ENCODE measurements around the gene SARDH. TPM values are rescaled to one million over a fixed set of nuclear protein-coding genes. Genes with fewer than 3 reads are reported as not detected.

The SARDH gene
- total and polyA plus RNA-seq, 2 donors (not counting 1 experiment from before 2014, with no cell fraction given) = 0.03 to 0.07 TPM

GRCh38 chr9:133694686-133695085 is 43.5 kb downstream of the SARDH start:
- Histone ChIP-seq H3K9ac (ENCODE audit: low read length) (no peak overlapping the region), H3K4me3 (ENCODE audit: control extremely low read depth in 1 of 5, extremely low read depth in 1 of 5, insufficient read depth in 1 of 5, low read depth in 2 of 5, low read length in 4 of 5) (no peak overlapping the region), H3K4me1 (ENCODE audit: control insufficient read depth in 2 of 2, insufficient read depth in 2 of 2, low read length in 2 of 2) (no peaks in the 10 kb centered on the region), H3K27me3 (replicated peaks in 1 of 4; ENCODE audit: control extremely low read depth in 1 of 4, control insufficient read depth in 3 of 4, insufficient read depth in 4 of 4, low read length in 3 of 4) (peaks cover 0 to 12% (median 0%) of the 10 kb centered on the region in 4 experiments), H3K79me2 (ENCODE audit: control insufficient read depth, insufficient read depth, low read length) (no peaks in the 10 kb centered on the region), H3K4me2 (replicated peaks; ENCODE audit: low read depth, low read length, poor library complexity, severe bottlenecking) (no peak overlapping the region), H3K36me3 (replicated peaks in 1 of 2; ENCODE audit: control extremely low read depth in 1 of 2, control insufficient read depth in 1 of 2, extremely low read depth in 1 of 2, insufficient read depth in 2 of 2, low read length in 1 of 2) (no peaks in the 10 kb centered on the region), H3K27ac (ENCODE audit: low read length in 2 of 2) (no peak overlapping the region), H4K20me1 (ENCODE audit: control insufficient read depth, insufficient read depth, low read length, poor library complexity, severe bottlenecking) (no peaks in the 10 kb centered on the region), H3K9me3 (ENCODE audit: control extremely low read depth in 1 of 3, control insufficient read depth in 2 of 3, insufficient read depth in 1 of 3, low read length in 2 of 3) (peaks cover 0 to 2% (median 0%) of the 10 kb centered on the region in 3 donors), H2AFZ (ENCODE audit: insufficient read depth, low read depth, low read length, poor library complexity, severe bottlenecking) (no peak overlapping the region)
- ATAC-seq (ENCODE audit: low read depth) (no peak), DNase-seq (no peak)
- H3K27ac Mint-ChIP-seq = no peak overlapping the region
- ChIA-PET POLR2A (no interaction called here), CTCF (no interaction called here)
- no peaks in the 10 kb centered on the region for H3K4me1 Mint-ChIP-seq
- intact Hi-C loops (cut with micrococcal nuclease) = no loop called here
- 67% methylated on average over 3 of the region's 3 CpGs for WGBS (ENCODE audit: insufficient coverage)
- H3K27me3 Mint-ChIP-seq = peaks cover 35% of the 10 kb centered on the region
- no peaks in the 10 kb centered on the region for H3K9me3 Mint-ChIP-seq (ENCODE audit: insufficient read depth)
- TF ChIP-seq EZH2 (IDR thresholded peaks at IDR 0.05; ENCODE audit: borderline replicate concordance, insufficient read depth, low read depth, low read length, poor library complexity, severe bottlenecking) (no peak), CTCF (IDR thresholded peaks at IDR 0.05) (no peak)
- H3K4me3 Mint-ChIP-seq = no peak overlapping the region

GRCh38 chr9:133693703-133694529 is 44.2 kb downstream of the SARDH start:
- no peak overlapping the region for H3K4me2 ChIP-seq (replicated peaks; ENCODE audit: low read depth, low read length, poor library complexity, severe bottlenecking)
- no peak overlapping the region for H3K27ac ChIP-seq (ENCODE audit: low read length in 2 of 2)
- Mint-ChIP-seq H3K4me3 (no peak overlapping the region), H3K9me3 (ENCODE audit: insufficient read depth) (no peaks in the 10 kb centered on the region), H3K27me3 (peaks cover 32% of the 10 kb centered on the region), H3K27ac (no peak overlapping the region), H3K4me1 (no peaks in the 10 kb centered on the region)
- ChIA-PET POLR2A (no interaction called here), CTCF (no interaction called here)
- ATAC-seq (ENCODE audit: low read depth) (no peak), DNase-seq (no peak)
- H3K79me2 ChIP-seq (ENCODE audit: control insufficient read depth, insufficient read depth, low read length) = no peaks in the 10 kb centered on the region
- 92% methylated on average over 28 of the region's 32 CpGs for WGBS (ENCODE audit: insufficient coverage)
- no peaks in the 10 kb centered on the region for H3K36me3 ChIP-seq (replicated peaks in 1 of 2; ENCODE audit: control extremely low read depth in 1 of 2, control insufficient read depth in 1 of 2, extremely low read depth in 1 of 2, insufficient read depth in 2 of 2, low read length in 1 of 2)
- no peak overlapping the region for H3K4me3 ChIP-seq (ENCODE audit: control extremely low read depth in 1 of 5, extremely low read depth in 1 of 5, insufficient read depth in 1 of 5, low read depth in 2 of 5, low read length in 4 of 5)
- H2AFZ ChIP-seq (ENCODE audit: insufficient read depth, low read depth, low read length, poor library complexity, severe bottlenecking) = no peak overlapping the region
- H3K9ac ChIP-seq (ENCODE audit: low read length) = no peak overlapping the region
- H4K20me1 ChIP-seq (ENCODE audit: control insufficient read depth, insufficient read depth, low read length, poor library complexity, severe bottlenecking) = no peaks in the 10 kb centered on the region
- H3K9me3 ChIP-seq (ENCODE audit: control extremely low read depth in 1 of 3, control insufficient read depth in 2 of 3, insufficient read depth in 1 of 3, low read length in 2 of 3) = peaks cover 0 to 2% (median 0%) of the 10 kb centered on the region in 3 donors
- intact Hi-C loops (cut with micrococcal nuclease) = no loop called here
- no peak for TF ChIP-seq EZH2 (IDR thresholded peaks at IDR 0.05; ENCODE audit: borderline replicate concordance, insufficient read depth, low read depth, low read length, poor library complexity, severe bottlenecking)
- TF ChIP-seq CTCF (IDR thresholded peaks at IDR 0.05) = no peak
- H3K4me1 ChIP-seq (ENCODE audit: control insufficient read depth in 2 of 2, insufficient read depth in 2 of 2, low read length in 2 of 2) = no peaks in the 10 kb centered on the region
- peaks cover 0 to 12% (median 0%) of the 10 kb centered on the region in 4 experiments for H3K27me3 ChIP-seq (replicated peaks in 1 of 4; ENCODE audit: control extremely low read depth in 1 of 4, control insufficient read depth in 3 of 4, insufficient read depth in 4 of 4, low read length in 3 of 4)
